T-cell (primary cell): ENCODE results near the gene DNAJC6. TPM values are rescaled to one million over a fixed set of nuclear protein-coding genes. Genes with fewer than 3 reads are reported as not detected.

Experiments used
- ATAC-seq, 4 experiments: fragments of 200-7000 bp in 3 of 4; fragments of 150-1000 bp in 1 of 4; cut with Tn5 transposase; replicated peaks in 1 of 4; 1 replicate in 3 of 4; 2 replicates in 1 of 4; pipeline ENCODE4 v1.10.0; 2021; ENCODE audit warnings: moderate library complexity in 3 of 4, mild to moderate bottlenecking in 2 of 4, moderate number of reproducible peaks in 1 of 4
- CTCF ChIA-PET, 2 donors: fragments of 300-600 bp; sonication (Branson Sonifier 250); formaldehyde crosslinking; loops; one replicate each; lab custom pipeline; 2022; ENCODE audit warnings: antibody characterized with exemption in 2 of 2; lab: Charles Lee
- POLR2A ChIA-PET, 2 donors: fragments of 300-600 bp; sonication (Branson Sonifier 250); formaldehyde crosslinking; loops; one replicate each; lab custom pipeline; 2022; ENCODE audit warnings: antibody characterized with exemption in 2 of 2; lab: Charles Lee
- DNase-seq, 35 experiments: peaks; one replicate each; pipeline versions ENCODE4 v3.0.0 to v3.0.0-alpha.2; 2013 to 2023
- H3K27ac ChIP-seq: one replicate; pipeline ENCODE4 v1.5.1; 2013; ENCODE audit warnings: low read length
- H3K27me3 ChIP-seq, 2 experiments: replicated peaks in 1 of 2; 1 replicate in 1 of 2; 2 replicates in 1 of 2; pipeline versions ENCODE4 v1.6.1 to v1.7.0; 2013; ENCODE audit warnings: low read length in 1 of 2, mixed read lengths in 1 of 2; ENCODE audit not compliant: control insufficient read depth in 2 of 2, insufficient read depth in 2 of 2; ENCODE audit errors: extremely low read depth in 1 of 2
- H3K36me3 ChIP-seq, 2 donors: 1 replicate in 1 of 2; 2 replicates in 1 of 2; pipeline versions ENCODE4 v1.6.1 to v1.7.0; 2013; ENCODE audit warnings: low read length in 1 of 2; ENCODE audit not compliant: control insufficient read depth in 2 of 2, insufficient read depth in 1 of 2; ENCODE audit errors: extremely low read depth in 1 of 2
- H3K4me1 ChIP-seq, 2 experiments: 1 replicate in 1 of 2; 2 replicates in 1 of 2; pipeline versions ENCODE4 v1.6.1 to v1.7.0; 2013; ENCODE audit warnings: low read length in 2 of 2, mixed read lengths in 1 of 2; ENCODE audit not compliant: insufficient read depth in 2 of 2, control insufficient read depth in 1 of 2; ENCODE audit errors: extremely low read depth in 1 of 2
- H3K4me3 ChIP-seq, 2 donors: 1 replicate in 1 of 2; 2 replicates in 1 of 2; pipeline versions ENCODE4 v1.5.1 to v1.7.0; 2013; ENCODE audit warnings: mild to moderate bottlenecking in 2 of 2, low read length in 1 of 2, moderate library complexity in 1 of 2; ENCODE audit not compliant: control insufficient read depth in 1 of 2; ENCODE audit errors: extremely low read depth in 1 of 2
- H3K9me3 ChIP-seq: 2 replicates; pipeline ENCODE4 v1.7.0; 2013
- H3K27ac Mint-ChIP-seq, 2 donors: one replicate each; pipeline ENCODE4 v1.8.0; 2020 to 2021; ENCODE audit warnings: mild to moderate bottlenecking in 2 of 2, mixed read lengths in 2 of 2
- H3K27me3 Mint-ChIP-seq, 2 donors: one replicate each; pipeline ENCODE4 v1.8.0; 2021 to 2022; ENCODE audit warnings: mixed read lengths in 2 of 2
- H3K36me3 Mint-ChIP-seq: one replicate; pipeline ENCODE4 v1.8.0; 2021; ENCODE audit warnings: mixed read lengths
- H3K4me1 Mint-ChIP-seq, 3 donors: one replicate each; pipeline ENCODE4 v1.8.0; 2020 to 2022; ENCODE audit warnings: mixed read lengths in 3 of 3, mild to moderate bottlenecking in 1 of 3
- H3K4me3 Mint-ChIP-seq, 3 donors: one replicate each; pipeline ENCODE4 v1.8.0; 2020 to 2022; ENCODE audit warnings: mild to moderate bottlenecking in 3 of 3, mixed read lengths in 3 of 3, moderate library complexity in 3 of 3
- H3K9me3 Mint-ChIP-seq, 3 donors: one replicate each; pipeline ENCODE4 v1.8.0; 2020 to 2022; ENCODE audit warnings: mixed read lengths in 3 of 3
- WGBS: methylation state at CpG from one replicate; pipeline ENCODE4 v1.1.5; 2013; ENCODE audit warnings: missing lambda C conversion rate; ENCODE audit not compliant: insufficient coverage; 5-methylcytosine and 5-hydroxymethylcytosine counted together
- total RNA-seq, 35 experiments: library from RNA in 6 of 35; stranded (reverse) in 6 of 35; fragments of 120-200 nt in 1 of 35; gene quantifications; one replicate each; pipeline versions ENCODE4 v1.2.1 to v1.2.4 and lab custom pipeline; 2013 to 2026

The DNAJC6 gene
- total RNA-seq, 5 donors from 2014 or later (not counting 1 experiment from before 2014, with no cell fraction given): 1.4 to 5.2 (median 2.4) TPM

GRCh38 chr1:65276197-65276939, 33.0 kb upstream of the DNAJC6 start:
- Histone ChIP-seq H3K4me3 (no peak overlapping the region), H3K4me1 (no peaks in the 10 kb centered on the region), H3K36me3 (no peaks in the 10 kb centered on the region), H3K27ac (no peak overlapping the region), H3K27me3 (peaks cover 0 to 3% of the 10 kb centered on the region in 2 experiments), H3K9me3 (no peaks in the 10 kb centered on the region)
- H3K27ac Mint-ChIP-seq: no peak overlapping the region
- no peaks in the 10 kb centered on the region for H3K36me3 Mint-ChIP-seq
- 55% methylated on average over 1 of the region's 1 CpG for WGBS
- ChIA-PET POLR2A (no interaction called here), CTCF (no interaction called here)
- no peaks in the 10 kb centered on the region for H3K4me1 Mint-ChIP-seq
- no peaks in the 10 kb centered on the region for H3K9me3 Mint-ChIP-seq
- peaks cover 16 to 24% of the 10 kb centered on the region in 2 donors for H3K27me3 Mint-ChIP-seq
- DNase-seq (no peak), ATAC-seq (no peak)
- no peak overlapping the region for H3K4me3 Mint-ChIP-seq

GRCh38 chr1:65277605-65278347, 31.6 kb upstream of the DNAJC6 start:
- H3K27me3 Mint-ChIP-seq: peaks cover 16 to 24% of the 10 kb centered on the region in 2 donors
- no peak overlapping the region for H3K4me3 Mint-ChIP-seq
- peaks cover 0 to 3% of the 10 kb centered on the region in 2 experiments for H3K27me3 ChIP-seq
- H3K4me1 ChIP-seq: no peaks in the 10 kb centered on the region
- H3K36me3 Mint-ChIP-seq: no peaks in the 10 kb centered on the region
- ATAC-seq (no peak), DNase-seq (no peak)
- ChIA-PET POLR2A (no interaction called here), CTCF (no interaction called here)
- H3K9me3 ChIP-seq: no peaks in the 10 kb centered on the region
- H3K9me3 Mint-ChIP-seq: no peaks in the 10 kb centered on the region
- no peaks in the 10 kb centered on the region for H3K4me1 Mint-ChIP-seq
- 66% methylated on average over 6 of the region's 10 CpGs for WGBS
- no peak overlapping the region for H3K27ac Mint-ChIP-seq
- H3K36me3 ChIP-seq: no peaks in the 10 kb centered on the region
- H3K27ac ChIP-seq: no peak overlapping the region
- no peak overlapping the region for H3K4me3 ChIP-seq

- H3K27ac ChIP-seq: no peak overlapping the region
- no peaks in the 10 kb centered on the region for H3K9me3 ChIP-seq
- Mint-ChIP-seq H3K4me3 (no peak overlapping the region), H3K27me3 (peaks cover 16 to 24% of the 10 kb centered on the region in 2 donors), H3K9me3 (no peaks in the 10 kb centered on the region), H3K27ac (peak overlapping the region in 1 of 2 donors; percentile 21), H3K36me3 (no peaks in the 10 kb centered on the region), H3K4me1 (no peaks in the 10 kb centered on the region)
- 77% methylated on average over 3 of the region's 5 CpGs for WGBS
- H3K4me1 ChIP-seq: no peaks in the 10 kb centered on the region
- ATAC-seq (no peak), DNase-seq (no peak)
- POLR2A ChIA-PET: interaction anchor here in 1 of 2 donors (0.6 kb wide), 1 partner anchor 42 kb away, joined by 3 read pairs; no protein-coding TSS in a partner anchor
- H3K36me3 ChIP-seq: no peaks in the 10 kb centered on the region
- peaks cover 0 to 3% of the 10 kb centered on the region in 2 experiments for H3K27me3 ChIP-seq
- H3K4me3 ChIP-seq: no peak overlapping the region
- CTCF ChIA-PET: interaction anchor here in 1 of 2 donors (0.5 kb wide), 1 partner anchor 214 kb away, joined by 3 read pairs; no protein-coding TSS in a partner anchor
These were observed 30.8 kb upstream of the DNAJC6 start for GRCh38 chr1:65278376-65279069.

DNA sequence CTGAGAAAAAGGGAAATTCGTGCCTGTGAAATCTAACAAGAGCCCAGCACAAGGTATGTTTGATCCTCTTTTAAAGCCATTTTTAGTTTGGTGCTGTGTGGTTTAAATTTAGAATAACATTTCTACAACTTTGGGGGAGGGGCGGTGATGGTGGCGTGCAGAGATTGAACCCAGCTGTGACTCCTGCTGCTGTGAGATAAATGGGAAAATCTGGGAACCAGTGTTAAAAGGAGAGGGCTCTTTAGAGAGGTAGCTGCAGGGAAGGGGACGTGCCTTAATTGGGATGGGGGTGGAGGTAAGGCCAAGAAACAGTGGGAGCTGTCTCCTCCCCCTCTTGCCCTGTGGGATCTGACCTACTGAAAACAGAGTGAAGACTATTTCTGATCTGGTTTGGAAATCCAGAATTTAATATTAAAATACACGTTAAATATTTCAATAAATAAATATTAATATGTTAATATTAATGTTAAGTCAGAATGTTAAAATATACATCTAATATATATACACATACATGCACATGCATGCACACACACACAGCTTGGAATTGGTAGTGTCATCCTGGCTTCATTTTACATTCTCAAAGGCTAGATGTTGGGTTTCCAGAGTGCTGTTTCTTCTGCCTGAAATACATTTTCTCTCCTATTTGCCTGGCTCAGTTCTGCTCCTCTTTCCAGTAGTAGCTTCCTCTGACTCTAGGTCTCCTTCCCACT, 30.1 kb upstream of the DNAJC6 start:
- Histone ChIP-seq H3K27me3 (peaks cover 0 to 3% of the 10 kb centered on the region in 2 experiments), H3K36me3 (no peaks in the 10 kb centered on the region), H3K4me3 (no peak overlapping the region), H3K27ac (no peak overlapping the region), H3K9me3 (no peaks in the 10 kb centered on the region), H3K4me1 (no peaks in the 10 kb centered on the region)
- peak overlapping the region in 1 of 2 donors; percentile 21 for H3K27ac Mint-ChIP-seq
- H3K4me1 Mint-ChIP-seq: no peaks in the 10 kb centered on the region
- no peak for DNase-seq
- WGBS: 76% methylated on average over 3 of the region's 5 CpGs
- H3K36me3 Mint-ChIP-seq: no peaks in the 10 kb centered on the region
- POLR2A ChIA-PET: interaction anchor here in 1 of 2 donors (0.6 kb wide), 1 partner anchor 43 kb away, joined by 3 read pairs; no protein-coding TSS in a partner anchor
- H3K4me3 Mint-ChIP-seq: no peak overlapping the region
- ATAC-seq: no peak
- H3K27me3 Mint-ChIP-seq: peaks cover 16 to 24% of the 10 kb centered on the region in 2 donors
- CTCF ChIA-PET: interaction anchor here in 1 of 2 donors (0.5 kb wide), 1 partner anchor 215 kb away, joined by 3 read pairs; no protein-coding TSS in a partner anchor
- H3K9me3 Mint-ChIP-seq: no peaks in the 10 kb centered on the region

GRCh38 chr1:65281846-65282245, 27.5 kb upstream of the DNAJC6 start:
- ChIA-PET CTCF (no interaction called here), POLR2A (no interaction called here)
- WGBS: 89% methylated on average over 6 of the region's 6 CpGs
- Histone ChIP-seq H3K27me3 (peaks cover 0 to 3% of the 10 kb centered on the region in 2 experiments), H3K4me3 (no peak overlapping the region), H3K27ac (no peak overlapping the region), H3K9me3 (no peaks in the 10 kb centered on the region), H3K36me3 (no peaks in the 10 kb centered on the region), H3K4me1 (no peaks in the 10 kb centered on the region)
- DNase-seq (no peak), ATAC-seq (no peak)
- Mint-ChIP-seq H3K9me3 (no peaks in the 10 kb centered on the region), H3K36me3 (peaks cover 4% of the 10 kb centered on the region), H3K4me1 (no peaks in the 10 kb centered on the region), H3K27ac (no peak overlapping the region), H3K27me3 (peaks cover 7 to 24% of the 10 kb centered on the region in 2 donors), H3K4me3 (no peak overlapping the region)
